Thyroid gland (tissue), 4 donors: ENCODE data around the gene LRRC8E. TPM values are rescaled to one million over a fixed set of nuclear protein-coding genes. Genes with fewer than 3 reads are reported as not detected.

Source experiments
- DNase-seq, 2 donors: peaks; one replicate each; pipeline ENCODE4 v3.0.0-alpha.2; 2019
- H3K27ac ChIP-seq, 3 donors: fragments of 200-600 bp; sonication (generic); 1 replicate in 2 of 3; 2 replicates in 1 of 3; pipeline ENCODE4 v1.5.1; 2016 to 2019; ENCODE audit warnings: mild to moderate bottlenecking in 1 of 3, moderate library complexity in 1 of 3
- H3K27me3 ChIP-seq: fragments of 200-600 bp; sonication (generic); one replicate; pipeline ENCODE4 v1.5.1; 2019
- H3K36me3 ChIP-seq, 2 donors: fragments of 200-600 bp; sonication (generic); one replicate each; pipeline ENCODE4 v1.5.1; 2016 to 2019
- H3K4me1 ChIP-seq, 2 donors: fragments of 200-600 bp; sonication (generic); one replicate each; pipeline ENCODE4 v1.5.1; 2017 to 2019
- H3K4me3 ChIP-seq, 3 donors: fragments of 200-600 bp; sonication (generic); replicated peaks in 1 of 3; 1 replicate in 2 of 3; 2 replicates in 1 of 3; pipeline ENCODE4 v1.5.1; 2016; ENCODE audit warnings: mild to moderate bottlenecking in 1 of 3
- H3K9me3 ChIP-seq: fragments of 200-600 bp; sonication (generic); one replicate; pipeline ENCODE4 v1.5.1; 2017
- CTCF ChIP-seq, 6 experiments: fragments of 200-600 bp in 3 of 6; fragments of 450-650 bp in 3 of 6; sonication (generic) in 3 of 6; IDR thresholded peaks; one replicate each; pipeline ENCODE4 v1.5.1; 2016 to 2019; ENCODE audit warnings: antibody characterized with exemption in 6 of 6, mild to moderate bottlenecking in 2 of 6, inconsistent platforms in 1 of 6, moderate library complexity in 1 of 6
- POLR2A ChIP-seq, 2 donors: fragments of 450-650 bp; IDR thresholded peaks; one replicate each; pipeline ENCODE4 v1.6.1; 2017; ENCODE audit warnings: antibody characterized with exemption in 2 of 2, mild to moderate bottlenecking in 2 of 2, moderate library complexity in 1 of 2
- WGBS, 2 donors: methylation state at CpG; one replicate each; pipeline ENCODE4 v1.1.5; 2017; 5-methylcytosine and 5-hydroxymethylcytosine counted together
- intact Hi-C: fragments of 100-400 bp; cut with DNase I; formaldehyde crosslinking; loops from one replicate; pipeline ENCODE4 v1.15.1; 2023
- total RNA-seq, 4 donors: library from RNA; depleted of rRNA; stranded (reverse); fragments of >200 nt; gene quantifications; one replicate each; pipeline ENCODE4 v1.2.3, GENCODE V29; 2016

Gene LRRC8E
- total RNA-seq, 4 donors from 2014 or later = 1.4 to 3.3 (median 2.3) TPM

DNA sequence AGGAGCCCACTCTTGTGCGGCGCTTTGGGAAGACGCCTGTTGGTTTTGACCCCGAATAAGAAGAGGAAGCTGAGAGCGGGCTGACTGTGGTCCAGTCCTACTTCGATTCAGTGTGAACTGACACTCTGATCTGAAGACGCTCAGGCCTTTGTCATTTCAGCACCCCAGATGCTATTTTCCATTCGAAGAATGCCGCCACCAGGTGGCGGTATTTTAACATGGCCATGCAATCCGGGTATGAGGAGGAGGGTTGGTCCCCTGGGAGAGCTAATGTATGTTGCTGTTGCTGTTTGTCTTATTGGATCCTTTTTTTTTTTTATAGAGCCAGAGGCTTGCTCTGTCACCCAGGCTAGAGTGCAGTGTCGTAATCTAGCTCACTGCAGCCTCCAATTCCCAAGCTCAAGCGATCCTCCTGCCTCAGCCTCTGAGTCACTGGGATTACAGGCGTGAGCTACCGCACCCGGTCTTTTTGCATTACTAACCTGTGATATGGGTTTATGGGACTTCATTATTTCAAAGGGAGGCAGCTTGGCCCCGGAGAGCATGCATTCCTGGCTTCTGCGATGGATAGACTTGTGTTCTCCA is 56.0 kb downstream of the LRRC8E start:
- WGBS, 2 donors = 28 to 30% methylated on average over 18 of the region's 18 CpGs
- peak; percentile 85 to 88 for DNase-seq
- H3K27ac ChIP-seq = peak overlapping the region in 2 of 3 donors; percentile 34 to 58
- H3K27me3 ChIP-seq = no peaks in the 10 kb centered on the region
- peaks cover 9 to 11% of the 10 kb centered on the region in 2 donors for H3K36me3 ChIP-seq
- H3K4me1 ChIP-seq = peaks cover 17 to 32% of the 10 kb centered on the region in 2 donors
- intact Hi-C loops = no loop called here
- TF ChIP-seq POLR2A (IDR thresholded peaks at IDR 0.05) (no peak), CTCF (IDR thresholded peaks at IDR 0.05) (peak; percentile 70 to 92 (median 78))
- H3K4me3 ChIP-seq = peak overlapping the region in 1 of 3 donors; percentile 30
- no peaks in the 10 kb centered on the region for H3K9me3 ChIP-seq

DNA sequence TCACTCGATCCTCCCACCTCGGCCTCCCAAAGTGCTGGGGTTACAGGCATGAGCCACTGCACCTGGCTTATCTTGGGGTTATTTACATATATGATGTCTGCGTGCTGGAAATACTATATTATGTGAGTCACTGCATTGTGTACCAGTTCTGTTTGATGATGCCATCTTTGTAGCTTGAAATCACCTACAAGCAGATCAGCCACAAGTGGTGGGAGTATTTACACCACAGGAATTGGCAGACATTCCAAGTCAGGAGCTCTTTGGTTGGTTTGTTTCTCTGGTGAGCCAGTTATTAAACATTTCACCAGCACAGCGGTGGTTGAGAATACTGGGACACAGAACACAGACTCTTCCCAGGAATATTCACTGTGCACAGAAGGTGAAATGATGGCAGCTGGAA is 59.6 kb downstream of the LRRC8E start:
- no peak for TF ChIP-seq CTCF (IDR thresholded peaks at IDR 0.05)
- TF ChIP-seq POLR2A (IDR thresholded peaks at IDR 0.05) = no peak

More for the DNA sequence above, 59.6 kb downstream of the LRRC8E start:
- intact Hi-C loops = loop anchor here (5.0 kb wide), 2 partner anchors 54 to 304 kb away; no protein-coding TSS in a partner anchor
- WGBS, 2 donors = 92 to 95% methylated on average over 4 of the region's 4 CpGs
- H3K4me3 ChIP-seq = no peak overlapping the region
- no peak overlapping the region for H3K27ac ChIP-seq
- no peaks in the 10 kb centered on the region for H3K4me1 ChIP-seq
- no peaks in the 10 kb centered on the region for H3K36me3 ChIP-seq
- no peaks in the 10 kb centered on the region for H3K27me3 ChIP-seq
- no peaks in the 10 kb centered on the region for H3K9me3 ChIP-seq
- no peak for DNase-seq

Other genes starting within 250 kb of the LRRC8E start
- not detected for gene RETN, start 219.5 kb upstream of the LRRC8E start, total RNA-seq
- 1 to 10 TPM in 1 of 4 donors, under 1 TPM in 1, not detected in 2; 0.54 to 1.7 TPM for gene MCEMP1, start 211.4 kb upstream of the LRRC8E start, total RNA-seq
- 100 to 1,000 TPM in 2 of 4 donors, 10 to 100 TPM in 2; 46.8 to 111 (median 93.1) TPM for gene TRAPPC5, start 207.7 kb upstream of the LRRC8E start, total RNA-seq
- gene FCER2, start 186.4 kb upstream of the LRRC8E start, total RNA-seq = not detected
- gene CLEC4G, start 156.4 kb upstream of the LRRC8E start, total RNA-seq = 1 to 10 TPM in 2 of 4 donors, under 1 TPM in 2; 0.22 to 2.0 (median 0.81) TPM
- 1 to 10 TPM; 1.5 to 6.4 (median 3.3) TPM for gene CD209, start 141.0 kb upstream of the LRRC8E start, total RNA-seq
- gene CLEC4M, start 125.3 kb upstream of the LRRC8E start, total RNA-seq = under 1 TPM in 1 of 4 donors, not detected in 3; 0.13 TPM
- gene EVI5L, start 58.3 kb upstream of the LRRC8E start, total RNA-seq = 10 to 100 TPM in 3 of 4 donors, 1 to 10 TPM in 1; 9.8 to 29.3 (median 21.8) TPM
- under 1 TPM; 0.13 to 0.45 (median 0.20) TPM for gene PRR36, start 14.1 kb upstream of the LRRC8E start, total RNA-seq
- 10 to 100 TPM in 3 of 4 donors, 1 to 10 TPM in 1; 9.1 to 18.6 (median 14.9) TPM for gene MAP2K7, start 15.4 kb downstream of the LRRC8E start, total RNA-seq
- gene TGFBR3L, start 26.3 kb downstream of the LRRC8E start, total RNA-seq = not detected
- gene SNAPC2, start 31.8 kb downstream of the LRRC8E start, total RNA-seq = 10 to 100 TPM in 2 of 4 donors, 1 to 10 TPM in 2; 9.3 to 14.0 (median 11.5) TPM
- 1 to 10 TPM; 1.4 to 3.0 (median 2.0) TPM for gene CTXN1, start 37.6 kb downstream of the LRRC8E start, total RNA-seq
- gene TIMM44, start 55.2 kb downstream of the LRRC8E start, total RNA-seq = 10 to 100 TPM; 47.4 to 85.6 (median 56.6) TPM
- gene ELAVL1, start 117.1 kb downstream of the LRRC8E start, total RNA-seq = 10 to 100 TPM; 24.2 to 46.7 (median 42.4) TPM
- not detected for gene CCL25, start 164.2 kb downstream of the LRRC8E start, total RNA-seq